OCI-LY1 (cell line): ENCODE data around the gene SYCN.

Source experiments
- CTCF ChIP-seq: fragments of 200-600 bp; sonication (generic), shearing (Covaris generic); IDR thresholded peaks from 2 replicates; pipeline ENCODE4 v1.5.1; 2017; ENCODE audit warnings: mild to moderate bottlenecking, antibody characterized with exemption, low read length, moderate library complexity, mixed read lengths
- EZH2 ChIP-seq: fragments of 200-600 bp; sonication (generic), shearing (Covaris generic); IDR thresholded peaks from 2 replicates; pipeline ENCODE4 v1.8.0; 2017; ENCODE audit warnings: borderline replicate concordance, mixed run types, mild to moderate bottlenecking, antibody characterized with exemption, low read length, moderate library complexity, mixed read lengths

- TF ChIP-seq CTCF (no peak), EZH2 (no peak)
Measured at GRCh38 chr19:39174142-39174541, 29.9 kb downstream of the SYCN start.
